NCI-H128 (cell line): ENCODE results near the gene JADE2.

Source experiments
- DNase-seq: peaks from one replicate; lab custom pipeline; 2025; ENCODE audit not compliant: unreplicated experiment; lab: John Stamatoyannopoulos, UW

Gene JADE2

DNA sequence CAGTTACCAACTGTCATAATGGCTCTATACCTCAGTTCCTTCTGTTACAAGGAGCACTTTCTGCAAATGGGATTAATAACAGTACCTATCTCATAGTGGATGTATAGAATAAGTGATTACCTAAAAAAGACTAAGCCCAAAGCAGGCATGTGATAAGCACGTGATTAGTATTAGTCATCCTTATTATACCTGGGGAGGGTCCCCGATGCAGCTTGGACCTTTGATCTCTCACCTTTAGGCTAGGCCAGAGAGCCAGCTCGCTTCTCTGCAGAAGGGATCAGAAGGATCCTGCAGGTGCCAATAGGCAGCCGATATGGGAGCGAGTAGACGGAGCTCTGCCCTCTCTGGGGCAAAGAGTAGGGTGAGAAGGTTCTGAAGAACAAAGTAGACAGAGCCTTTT is 4.0 kb downstream of the JADE2 start:
- no peak for DNase-seq

GRCh38 chr5:134530301-134531077 is 5.0 kb downstream of the JADE2 start:
- DNase-seq: no peak

GRCh38 chr5:134533115-134533815 is 7.8 kb downstream of the JADE2 start:
- no peak for DNase-seq

DNA sequence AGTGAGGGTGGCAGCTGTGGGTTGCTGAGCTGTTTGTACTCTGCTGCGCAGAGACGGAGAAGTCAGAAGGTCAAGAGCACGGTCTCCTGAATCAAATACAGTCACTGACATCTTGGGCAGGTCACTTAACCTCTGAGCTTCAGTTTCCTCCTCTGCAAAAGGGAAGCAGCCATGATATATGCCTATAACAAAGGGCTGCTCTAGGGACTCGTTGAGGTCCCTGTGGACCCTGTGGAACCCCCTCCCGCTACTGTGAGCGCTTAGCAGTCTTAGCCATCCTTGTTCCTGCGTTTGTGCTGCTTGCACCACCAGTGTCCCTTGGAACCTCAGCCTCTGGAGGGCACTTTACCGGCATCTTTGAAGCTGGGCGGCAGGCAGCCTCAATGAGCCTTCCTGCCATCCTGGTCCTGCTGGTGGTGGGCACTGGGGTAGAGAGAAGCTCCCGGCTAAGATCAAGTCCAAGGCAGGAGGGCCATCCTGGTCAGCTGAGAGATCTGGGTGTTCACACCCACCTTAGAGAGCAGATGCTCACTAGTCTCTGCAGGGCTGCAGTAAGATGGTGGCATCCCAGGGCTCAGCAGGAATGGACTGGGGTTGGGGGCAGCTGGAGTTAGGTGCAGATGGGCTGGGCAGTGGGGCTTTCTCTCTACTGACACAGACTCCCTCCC is 8.7 kb downstream of the JADE2 start:
- no peak for DNase-seq

- DNase-seq: no peak
These were observed 9.2 kb downstream of the JADE2 start for GRCh38 chr5:134534726-134535110.

GRCh38 chr5:134536876-134537275 is 11.4 kb downstream of the JADE2 start:
- DNase-seq: no peak

DNA sequence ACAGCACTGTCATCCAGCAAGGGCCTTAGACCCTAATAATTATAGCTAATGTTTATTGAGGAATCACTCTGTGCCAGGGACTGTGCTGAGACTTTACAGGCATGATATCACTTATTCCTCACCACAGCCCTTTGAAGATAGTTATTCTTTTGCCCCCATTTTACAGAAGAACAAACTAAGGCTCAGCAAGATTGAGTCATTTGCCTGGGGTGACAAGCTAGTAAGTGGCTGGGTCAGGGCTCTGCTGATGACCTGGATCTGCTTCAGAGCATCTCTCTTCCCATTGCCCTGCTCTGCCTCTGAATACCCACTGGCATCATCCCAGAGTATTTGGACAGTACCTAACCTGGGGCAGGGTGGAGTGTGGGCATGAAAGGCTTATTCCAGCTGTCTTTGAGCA is 11.8 kb downstream of the JADE2 start:
- DNase-seq: no peak

DNA sequence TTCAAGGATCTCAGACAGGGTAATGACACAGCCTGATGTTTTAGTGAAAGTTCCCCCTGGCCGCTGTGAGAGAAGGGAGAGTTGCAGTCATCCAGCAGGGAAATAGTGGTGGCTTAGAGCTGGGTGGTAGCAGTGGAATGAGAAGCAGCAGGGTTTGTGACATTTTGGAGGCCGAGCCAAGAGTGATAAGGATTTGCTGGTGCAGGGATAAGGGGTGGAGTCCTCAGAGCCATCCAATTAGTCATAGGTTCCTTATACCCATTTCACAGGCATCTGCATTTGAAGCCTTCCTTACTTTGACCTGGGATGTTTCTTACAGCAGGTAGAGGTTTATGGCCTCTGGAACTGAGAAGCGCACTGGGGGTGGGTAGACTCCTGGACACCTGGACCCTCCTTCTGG is 12.8 kb downstream of the JADE2 start:
- DNase-seq: no peak

- DNase-seq: no peak
These were observed 14.3 kb downstream of the JADE2 start for GRCh38 chr5:134539732-134540131.

DNA sequence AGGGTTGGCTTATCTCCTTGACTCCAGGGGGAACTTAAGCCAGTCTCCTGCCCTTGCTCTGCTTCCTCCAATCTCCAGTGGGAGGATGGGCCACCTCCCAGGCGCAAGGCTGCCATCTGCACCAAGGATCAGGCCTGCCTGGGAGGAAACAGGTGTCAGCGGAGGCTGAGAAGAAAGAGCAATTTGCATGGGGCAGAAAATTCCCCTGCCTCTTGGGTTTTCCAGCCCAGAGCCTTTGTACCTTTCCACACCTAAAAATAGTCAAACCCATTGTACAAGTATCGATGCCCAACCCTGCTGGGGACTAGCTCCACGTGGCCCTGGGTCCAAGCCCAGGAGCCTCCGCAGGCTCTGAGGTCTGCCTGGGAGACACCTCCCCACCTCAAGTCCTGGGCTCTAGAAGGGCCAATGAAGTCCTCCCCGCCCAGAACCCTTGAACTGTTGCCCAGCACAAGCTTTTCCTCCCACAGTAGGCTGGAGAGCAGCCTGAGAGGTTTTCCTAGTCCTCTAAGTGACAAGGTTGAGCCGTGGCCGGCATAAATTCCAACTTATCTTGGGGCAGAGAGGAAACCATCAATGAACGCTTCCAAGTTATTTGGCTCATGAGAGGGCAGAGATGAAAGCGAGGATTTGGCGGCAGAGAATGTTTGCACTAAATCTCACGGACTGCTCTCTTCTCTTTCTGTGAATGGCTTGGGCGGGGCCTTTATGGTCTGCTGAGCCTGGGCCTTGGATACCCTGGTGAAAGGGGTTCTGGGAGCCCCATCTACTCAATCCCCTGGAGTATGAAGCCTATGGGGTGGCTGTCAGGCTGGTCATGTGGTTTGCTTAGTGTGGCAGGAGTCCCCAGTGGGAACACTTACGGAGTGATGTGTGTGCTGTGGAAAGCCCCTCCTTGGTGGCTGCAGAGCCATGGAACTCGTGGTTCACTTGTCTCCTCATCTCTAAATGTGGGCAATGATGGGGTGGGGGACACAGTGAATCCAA is 15.6 kb downstream of the JADE2 start:
- no peak for DNase-seq

GRCh38 chr5:134541736-134542376 is 16.4 kb downstream of the JADE2 start:
- DNase-seq: no peak

GRCh38 chr5:134543820-134544614 is 18.5 kb downstream of the JADE2 start:
- no peak for DNase-seq

- no peak for DNase-seq
These were observed 19.8 kb downstream of the JADE2 start for GRCh38 chr5:134545070-134545868.

- DNase-seq: no peak
These were observed 21.6 kb downstream of the JADE2 start for GRCh38 chr5:134547066-134547465.

DNA sequence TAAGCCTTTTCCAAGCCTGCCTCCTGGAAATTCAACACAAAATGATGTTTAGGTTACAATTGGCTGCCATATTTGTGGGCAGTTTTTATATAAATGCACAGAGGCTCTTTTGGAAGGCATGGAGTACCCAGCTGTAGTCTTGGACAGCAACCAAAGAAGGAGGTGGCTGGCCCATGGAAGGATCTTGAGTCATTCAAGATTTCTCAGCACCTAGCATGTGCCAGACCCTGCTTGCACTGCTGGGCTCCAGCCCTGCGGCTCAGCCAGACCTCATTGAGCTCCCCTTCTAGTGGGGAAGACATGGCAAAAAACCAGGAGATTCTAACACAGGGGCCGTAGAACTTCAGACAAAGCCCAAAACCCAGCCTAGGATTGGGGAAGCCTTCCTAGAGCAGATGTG is 22.1 kb downstream of the JADE2 start:
- DNase-seq: no peak

GRCh38 chr5:134547999-134548658 is 22.7 kb downstream of the JADE2 start:
- DNase-seq: no peak

GRCh38 chr5:134549714-134550113 is 24.2 kb downstream of the JADE2 start:
- DNase-seq: no peak
